ENCODE data around the gene ENOX1.

DNA sequence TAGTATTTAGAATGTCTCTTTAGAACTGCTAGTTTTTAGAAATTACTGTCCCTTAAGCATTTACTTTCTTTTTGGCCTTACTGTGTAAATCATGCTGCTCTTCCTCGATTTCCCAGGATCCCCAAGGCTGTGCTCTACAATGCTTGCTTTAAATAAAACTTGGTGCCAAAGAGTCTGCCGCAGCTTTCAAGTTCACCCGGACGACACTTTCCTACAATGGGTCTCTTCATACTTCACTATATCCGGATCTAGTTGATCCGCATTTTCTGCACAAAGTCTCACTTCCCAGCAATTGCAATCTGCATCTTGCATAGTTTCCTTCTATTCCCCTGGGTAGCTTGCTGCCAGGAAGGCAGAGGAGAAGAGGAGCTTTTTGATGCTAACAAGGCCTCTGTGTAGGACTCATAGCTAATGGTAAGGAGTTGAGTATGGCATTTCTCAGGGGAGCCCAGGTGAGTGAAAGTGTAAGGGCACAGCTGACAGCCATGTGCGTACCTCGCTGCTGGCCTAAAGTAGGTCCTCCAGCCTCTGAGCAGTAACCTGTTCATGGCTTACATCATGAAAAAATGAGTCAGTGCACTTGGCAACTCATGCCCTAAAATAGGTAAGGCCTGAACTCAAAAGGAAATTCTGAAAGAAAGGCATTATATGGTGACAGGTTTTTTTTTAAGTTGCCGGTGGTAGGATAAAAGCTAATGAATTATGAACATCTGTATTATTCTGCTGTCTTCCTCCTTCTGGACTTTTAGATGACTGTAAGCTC is 101.6 kb downstream of the ENOX1 start:
- TF ChIP-seq, protein P1, sequence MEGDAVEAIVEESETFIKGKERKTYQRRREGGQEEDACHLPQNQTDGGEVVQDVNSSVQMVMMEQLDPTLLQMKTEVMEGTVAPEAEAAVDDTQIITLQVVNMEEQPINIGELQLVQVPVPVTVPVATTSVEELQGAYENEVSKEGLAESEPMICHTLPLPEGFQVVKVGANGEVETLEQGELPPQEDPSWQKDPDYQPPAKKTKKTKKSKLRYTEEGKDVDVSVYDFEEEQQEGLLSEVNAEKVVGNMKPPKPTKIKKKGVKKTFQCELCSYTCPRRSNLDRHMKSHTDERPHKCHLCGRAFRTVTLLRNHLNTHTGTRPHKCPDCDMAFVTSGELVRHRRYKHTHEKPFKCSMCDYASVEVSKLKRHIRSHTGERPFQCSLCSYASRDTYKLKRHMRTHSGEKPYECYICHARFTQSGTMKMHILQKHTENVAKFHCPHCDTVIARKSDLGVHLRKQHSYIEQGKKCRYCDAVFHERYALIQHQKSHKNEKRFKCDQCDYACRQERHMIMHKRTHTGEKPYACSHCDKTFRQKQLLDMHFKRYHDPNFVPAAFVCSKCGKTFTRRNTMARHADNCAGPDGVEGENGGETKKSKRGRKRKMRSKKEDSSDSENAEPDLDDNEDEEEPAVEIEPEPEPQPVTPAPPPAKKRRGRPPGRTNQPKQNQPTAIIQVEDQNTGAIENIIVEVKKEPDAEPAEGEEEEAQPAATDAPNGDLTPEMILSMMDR (IDR thresholded peaks at IDR 0.05): no peak
- TF ChIP-seq POLR2A (IDR thresholded peaks at IDR 0.05): no peak
